ENCODE results near the gene ACSL3.

- no peak for TF ChIP-seq CTCF (IDR thresholded peaks at IDR 0.05)
- no peak for TF ChIP-seq ZFX (IDR thresholded peaks at IDR 0.05; ENCODE audit: borderline replicate concordance)
These were observed 70.0 kb downstream of the ACSL3 start for GRCh38 chr2:222930862-222931261.
